Measurements from ENCODE around the gene PCCA. TPM values are rescaled to one million over a fixed set of nuclear protein-coding genes. Genes with fewer than 3 reads are reported as not detected.
"Not testable (repeated sequence)": the region's sequence is repeated elsewhere in the genome, so short reads cannot be mapped to it uniquely, and the experiment has no call there.

Gene PCCA
- total RNA-seq, 1 donor from 2014 or later = 33.3 TPM

DNA sequence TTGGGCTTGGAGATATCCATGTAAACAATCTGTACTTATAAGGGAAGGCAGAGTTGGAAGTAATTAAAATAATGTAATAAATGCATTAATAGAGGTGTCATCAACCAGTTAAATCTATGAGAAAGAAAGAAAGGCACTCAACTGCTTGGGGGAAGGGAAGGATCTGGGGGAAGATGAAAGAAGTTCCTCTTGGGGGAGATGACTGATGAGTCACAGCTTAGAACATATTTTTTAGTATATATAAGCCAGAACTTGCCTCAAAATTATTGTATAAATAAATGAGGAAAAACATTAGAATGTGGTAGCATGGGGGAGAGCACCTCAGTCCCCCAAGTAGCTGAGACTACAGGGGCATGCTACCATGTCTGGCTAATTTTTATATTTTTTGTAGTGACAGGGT lies 293.9 kb downstream of the PCCA start:
- TF ChIP-seq, protein P1, sequence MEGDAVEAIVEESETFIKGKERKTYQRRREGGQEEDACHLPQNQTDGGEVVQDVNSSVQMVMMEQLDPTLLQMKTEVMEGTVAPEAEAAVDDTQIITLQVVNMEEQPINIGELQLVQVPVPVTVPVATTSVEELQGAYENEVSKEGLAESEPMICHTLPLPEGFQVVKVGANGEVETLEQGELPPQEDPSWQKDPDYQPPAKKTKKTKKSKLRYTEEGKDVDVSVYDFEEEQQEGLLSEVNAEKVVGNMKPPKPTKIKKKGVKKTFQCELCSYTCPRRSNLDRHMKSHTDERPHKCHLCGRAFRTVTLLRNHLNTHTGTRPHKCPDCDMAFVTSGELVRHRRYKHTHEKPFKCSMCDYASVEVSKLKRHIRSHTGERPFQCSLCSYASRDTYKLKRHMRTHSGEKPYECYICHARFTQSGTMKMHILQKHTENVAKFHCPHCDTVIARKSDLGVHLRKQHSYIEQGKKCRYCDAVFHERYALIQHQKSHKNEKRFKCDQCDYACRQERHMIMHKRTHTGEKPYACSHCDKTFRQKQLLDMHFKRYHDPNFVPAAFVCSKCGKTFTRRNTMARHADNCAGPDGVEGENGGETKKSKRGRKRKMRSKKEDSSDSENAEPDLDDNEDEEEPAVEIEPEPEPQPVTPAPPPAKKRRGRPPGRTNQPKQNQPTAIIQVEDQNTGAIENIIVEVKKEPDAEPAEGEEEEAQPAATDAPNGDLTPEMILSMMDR (IDR thresholded peaks at IDR 0.05; ENCODE audit: unreplicated experiment) = no peak
- no peak overlapping the region for H3K27ac Mint-ChIP-seq (ENCODE audit: unreplicated experiment)
- no peaks in the 10 kb centered on the region for H3K9me3 Mint-ChIP-seq (ENCODE audit: unreplicated experiment)
- H3K27me3 Mint-ChIP-seq (ENCODE audit: unreplicated experiment) = no peaks in the 10 kb centered on the region
- H3K4me1 Mint-ChIP-seq (ENCODE audit: unreplicated experiment) = no peaks in the 10 kb centered on the region
- H3K4me3 Mint-ChIP-seq (ENCODE audit: unreplicated experiment) = no peak overlapping the region
- no peak for DNase-seq (ENCODE audit: low spot score)
- H3K36me3 Mint-ChIP-seq (ENCODE audit: low read depth, unreplicated experiment) = peaks cover 12% of the 10 kb centered on the region

DNA sequence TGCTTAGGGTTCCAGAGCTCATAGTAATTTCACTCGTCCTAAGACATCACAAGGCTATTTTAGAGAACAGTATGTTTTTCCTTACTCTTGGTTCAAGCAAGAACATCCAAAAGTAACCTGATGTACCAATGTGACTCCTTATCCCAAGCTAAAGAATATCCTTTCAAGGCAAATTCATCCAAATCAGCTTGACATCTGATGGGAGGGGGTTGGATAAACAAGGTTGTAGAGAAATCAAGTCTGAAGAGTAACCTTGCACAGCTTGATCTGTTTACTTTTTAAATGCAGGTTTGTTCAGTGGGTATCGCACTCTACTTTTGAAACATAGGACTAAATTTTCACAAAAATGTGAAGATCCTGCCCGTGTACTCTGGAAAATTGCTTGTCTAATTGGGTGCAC lies 298.5 kb downstream of the PCCA start:
- TF ChIP-seq, protein P1 (IDR thresholded peaks at IDR 0.05; ENCODE audit: unreplicated experiment) = no peak
- H3K4me1 Mint-ChIP-seq (ENCODE audit: unreplicated experiment) = peaks cover 4% of the 10 kb centered on the region
- no peak for DNase-seq (ENCODE audit: low spot score)
- H3K9me3 Mint-ChIP-seq (ENCODE audit: unreplicated experiment) = no peaks in the 10 kb centered on the region
- no peak overlapping the region for H3K4me3 Mint-ChIP-seq (ENCODE audit: unreplicated experiment)
- H3K27ac Mint-ChIP-seq (ENCODE audit: unreplicated experiment) = no peak overlapping the region
- no peaks in the 10 kb centered on the region for H3K36me3 Mint-ChIP-seq (ENCODE audit: low read depth, unreplicated experiment)
- H3K27me3 Mint-ChIP-seq (ENCODE audit: unreplicated experiment) = no peaks in the 10 kb centered on the region

DNA sequence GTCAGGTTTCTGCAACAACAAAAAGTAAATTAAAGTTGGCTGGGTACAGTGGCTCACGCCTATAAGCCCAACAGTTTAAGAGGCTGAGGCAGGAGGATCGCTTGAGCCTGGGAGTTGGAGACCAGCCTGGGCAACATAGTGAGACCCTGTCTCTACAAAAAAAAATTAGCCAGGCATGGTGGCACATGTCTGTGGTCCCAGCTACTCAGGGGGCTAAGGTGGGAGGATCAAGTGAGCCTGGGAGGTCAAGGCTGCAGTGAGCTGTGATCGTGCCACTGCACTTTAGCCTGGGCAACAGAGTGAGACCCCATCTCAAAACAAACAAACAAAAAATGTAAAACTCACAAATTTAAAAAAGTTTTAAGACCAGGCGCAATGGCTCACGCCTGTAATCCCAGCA lies 299.3 kb downstream of the PCCA start:
- H3K36me3 Mint-ChIP-seq (ENCODE audit: low read depth, unreplicated experiment); DNase-seq (ENCODE audit: low spot score); H3K4me3 Mint-ChIP-seq (ENCODE audit: unreplicated experiment); H3K9me3 Mint-ChIP-seq (ENCODE audit: unreplicated experiment); H3K27me3 Mint-ChIP-seq (ENCODE audit: unreplicated experiment); H3K27ac Mint-ChIP-seq (ENCODE audit: unreplicated experiment); H3K4me1 Mint-ChIP-seq (ENCODE audit: unreplicated experiment): not testable (repeated sequence)

DNA sequence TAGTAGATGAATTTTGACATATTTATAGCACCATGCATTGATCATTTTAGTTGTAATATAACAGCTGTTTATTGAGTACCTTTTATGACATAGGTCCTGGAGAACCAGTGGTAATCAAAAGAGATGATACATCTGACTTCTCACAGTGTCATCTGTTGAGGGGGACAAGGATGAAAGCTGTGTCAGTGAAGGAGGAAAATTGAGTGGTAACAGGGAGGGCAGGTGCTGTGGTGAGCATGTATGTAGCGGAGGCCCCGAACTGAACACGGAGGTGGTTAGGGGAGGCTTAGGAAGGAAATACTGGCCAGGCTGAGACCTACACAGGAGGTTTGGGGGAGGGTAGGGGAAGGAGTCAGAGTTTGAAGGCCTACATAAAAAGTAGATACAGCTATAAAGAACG lies 300.0 kb downstream of the PCCA start:
- H3K27ac Mint-ChIP-seq (ENCODE audit: unreplicated experiment) = no peak overlapping the region
- peaks cover 4% of the 10 kb centered on the region for H3K4me1 Mint-ChIP-seq (ENCODE audit: unreplicated experiment)
- H3K9me3 Mint-ChIP-seq (ENCODE audit: unreplicated experiment) = no peaks in the 10 kb centered on the region
- no peak overlapping the region for H3K4me3 Mint-ChIP-seq (ENCODE audit: unreplicated experiment)
- H3K27me3 Mint-ChIP-seq (ENCODE audit: unreplicated experiment) = no peaks in the 10 kb centered on the region
- no peak for DNase-seq (ENCODE audit: low spot score)
- TF ChIP-seq, protein P1 (IDR thresholded peaks at IDR 0.05; ENCODE audit: unreplicated experiment) = no peak
- H3K36me3 Mint-ChIP-seq (ENCODE audit: low read depth, unreplicated experiment) = no peaks in the 10 kb centered on the region

DNA sequence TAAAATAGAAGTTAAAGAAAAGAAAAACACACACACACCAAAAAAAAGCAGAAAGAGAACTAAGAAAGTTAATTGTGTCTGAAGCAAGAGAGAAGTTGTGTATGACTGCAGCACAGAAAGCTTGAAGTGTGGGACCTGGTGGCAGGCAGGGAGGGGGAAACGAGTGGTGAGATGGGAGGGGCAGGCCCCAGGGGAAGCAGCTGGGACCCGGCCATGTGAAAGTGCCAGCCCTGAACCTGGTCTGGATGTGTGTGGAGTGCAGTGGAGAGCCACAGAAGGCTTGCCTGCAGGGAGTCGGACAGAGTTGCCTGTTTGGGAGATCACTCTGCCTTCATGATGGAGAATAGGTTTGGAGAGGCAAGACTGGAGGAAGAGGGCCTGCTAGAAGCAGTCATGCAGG lies 300.7 kb downstream of the PCCA start:
- no peak for DNase-seq (ENCODE audit: low spot score)
- Mint-ChIP-seq H3K36me3 (ENCODE audit: low read depth, unreplicated experiment) (no peaks in the 10 kb centered on the region), H3K4me3 (ENCODE audit: unreplicated experiment) (no peak overlapping the region), H3K27me3 (ENCODE audit: unreplicated experiment) (no peaks in the 10 kb centered on the region), H3K4me1 (ENCODE audit: unreplicated experiment) (peaks cover 4% of the 10 kb centered on the region), H3K9me3 (ENCODE audit: unreplicated experiment) (no peaks in the 10 kb centered on the region), H3K27ac (ENCODE audit: unreplicated experiment) (no peak overlapping the region)
- TF ChIP-seq, protein P1 (IDR thresholded peaks at IDR 0.05; ENCODE audit: unreplicated experiment) = no peak

Measured in endothelial cell (in vitro differentiated cells).